NCI-H2171 treated with DMSO at 0.1 percent for 48 hours (cell line): ENCODE results near the gene ADGRG4.
A peak's percentile ranks its signal among the peaks of the same experiment; 100 is the strongest.
"Not testable (repeated sequence)": the region's sequence is repeated elsewhere in the genome, so short reads cannot be mapped to it uniquely, and the experiment has no call there.

ENCODE experiments used
- DNase-seq: peaks from one replicate; lab custom pipeline; 2025; lab: John Stamatoyannopoulos, UW

The ADGRG4 gene

DNA sequence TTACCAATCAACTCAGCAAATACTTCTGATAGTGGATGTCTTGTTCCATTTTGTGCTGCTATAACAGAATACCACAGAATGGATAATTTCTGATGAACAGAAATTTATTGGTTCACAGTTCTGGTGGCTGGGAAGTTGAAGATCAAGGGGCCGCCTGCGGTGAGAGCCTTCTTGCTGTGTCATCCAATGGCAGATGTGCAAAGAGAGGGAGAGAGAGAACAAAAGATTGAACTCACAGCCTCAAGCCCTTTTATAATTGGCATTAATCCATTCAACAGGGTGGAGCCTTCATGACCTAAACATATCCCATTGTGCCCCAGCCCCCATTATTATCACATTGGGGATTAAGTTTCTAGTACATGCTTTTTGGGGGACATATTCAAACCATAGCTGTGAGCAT lies 86.1 kb downstream of the ADGRG4 start:
- no peak for DNase-seq

DNA sequence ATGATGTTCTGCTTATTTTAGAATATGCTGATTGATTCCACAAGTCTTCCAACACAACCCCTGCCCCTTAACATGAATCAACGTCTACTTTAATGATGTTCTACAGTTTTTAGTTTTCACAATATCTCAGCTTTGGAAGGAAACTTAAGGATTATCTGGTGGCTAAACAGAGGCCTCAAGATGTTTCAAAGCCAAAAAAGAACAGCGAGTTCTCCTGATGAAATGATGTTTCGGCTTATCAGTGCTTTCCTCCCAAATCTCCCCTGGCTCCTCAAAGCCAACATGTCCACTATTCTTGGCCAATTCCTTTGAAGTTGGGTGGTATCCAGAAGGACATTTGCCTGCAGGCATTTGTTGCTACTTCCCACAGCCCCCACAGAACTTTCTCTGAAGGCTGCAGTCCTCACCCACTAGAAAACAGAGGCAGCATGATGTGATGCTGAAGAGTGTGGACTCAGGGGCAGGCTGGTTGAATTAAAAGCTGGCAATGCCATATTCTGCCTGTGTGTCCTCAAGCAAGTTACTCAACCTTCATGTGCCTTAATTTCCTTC lies 87.3 kb downstream of the ADGRG4 start:
- DNase-seq = no peak

DNA sequence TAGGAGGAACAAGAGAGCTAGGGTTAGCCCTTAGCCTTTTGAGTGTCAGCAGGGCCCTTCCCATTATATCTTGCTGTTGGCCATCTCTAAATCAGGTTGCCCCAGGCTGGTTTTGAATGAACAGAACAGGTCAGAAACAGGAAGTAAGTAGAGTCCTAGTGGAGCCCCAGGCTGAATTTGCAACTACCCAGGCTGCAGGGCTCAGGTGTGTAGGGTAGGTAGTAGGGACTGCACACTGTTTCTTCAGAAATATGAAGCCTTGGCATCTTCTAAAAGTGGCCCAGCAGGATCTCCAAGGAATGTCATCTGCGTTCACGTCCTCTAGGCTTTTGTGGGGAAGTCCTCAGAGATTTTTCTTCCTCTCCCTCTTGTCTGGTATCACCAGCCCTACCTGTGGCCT lies 90.2 kb downstream of the ADGRG4 start:
- no peak for DNase-seq

DNA sequence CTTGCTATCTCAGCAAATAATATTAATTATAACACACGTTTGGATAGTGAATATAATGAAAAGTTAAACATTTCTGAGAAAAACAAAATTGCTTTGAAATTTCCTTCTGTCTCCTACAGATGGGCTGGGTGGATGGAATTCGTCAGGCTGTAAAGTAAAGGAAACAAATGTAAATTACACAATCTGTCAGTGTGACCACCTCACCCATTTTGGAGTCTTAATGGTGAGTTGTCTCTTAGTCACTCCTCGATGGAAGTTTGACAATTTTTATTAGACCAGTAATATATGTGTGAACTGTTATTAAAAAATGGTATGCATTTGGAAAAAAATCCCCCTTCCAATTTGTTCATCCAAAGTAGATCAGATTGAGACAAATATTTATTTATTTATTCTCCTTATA lies 94.5 kb downstream of the ADGRG4 start:
- no peak for DNase-seq

DNA sequence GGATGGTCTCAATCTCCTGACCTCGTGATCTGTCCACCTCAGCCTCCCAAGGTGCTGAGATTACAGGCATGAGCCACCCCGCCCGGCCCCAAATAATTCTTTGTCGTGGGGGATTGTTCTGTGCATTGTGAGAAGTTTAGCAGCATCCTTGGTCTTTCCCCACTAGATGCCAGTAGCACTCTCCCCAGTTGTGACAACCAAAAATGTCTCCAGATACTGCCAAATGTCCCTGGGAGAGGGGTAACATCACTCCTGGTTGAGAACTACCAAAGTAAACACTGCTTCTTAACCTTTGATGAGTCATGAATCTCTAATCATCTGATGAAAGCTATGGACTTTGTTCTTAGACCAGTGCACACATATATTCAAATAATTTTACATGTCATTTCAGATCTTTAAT lies 96.2 kb downstream of the ADGRG4 start:
- DNase-seq = no peak

DNA sequence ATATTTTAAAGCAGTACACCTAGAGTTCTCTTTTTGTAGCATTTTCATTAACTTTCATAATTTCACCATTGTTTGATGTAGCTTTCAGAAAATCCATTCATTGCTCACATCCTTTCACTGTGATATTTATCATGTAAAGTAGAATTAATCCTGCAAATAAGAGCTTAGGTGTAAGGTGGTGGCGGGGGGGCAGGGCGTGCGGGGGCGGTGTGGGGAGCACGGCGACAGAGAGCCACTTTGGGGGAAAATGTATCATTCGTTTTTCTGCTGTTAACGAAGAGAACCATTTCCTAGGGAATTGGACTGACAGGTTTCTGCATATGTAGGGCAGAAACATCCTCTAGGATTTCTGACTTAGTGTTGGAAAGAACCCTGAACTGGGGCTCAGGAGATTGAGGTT lies 104.4 kb downstream of the ADGRG4 start:
- no peak for DNase-seq

DNA sequence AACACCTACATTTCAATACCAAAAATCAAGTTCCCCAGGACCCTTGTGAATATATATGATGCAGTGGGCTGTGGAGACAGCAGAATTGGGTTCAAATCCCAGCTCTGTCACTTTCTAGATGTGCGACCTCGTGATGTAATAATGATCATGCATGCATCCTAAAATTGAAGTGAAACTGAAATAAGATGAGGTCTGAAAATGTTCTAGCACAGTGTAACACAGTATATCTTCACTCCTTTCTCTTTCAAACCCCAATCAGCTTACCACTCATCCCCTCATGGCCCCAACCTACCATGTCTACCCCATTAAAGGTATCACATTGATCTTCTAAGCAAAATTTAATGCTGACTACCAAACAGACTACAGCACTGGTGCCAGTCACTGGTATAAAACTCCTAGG lies 117.0 kb downstream of the ADGRG4 start:
- no peak for DNase-seq

DNA sequence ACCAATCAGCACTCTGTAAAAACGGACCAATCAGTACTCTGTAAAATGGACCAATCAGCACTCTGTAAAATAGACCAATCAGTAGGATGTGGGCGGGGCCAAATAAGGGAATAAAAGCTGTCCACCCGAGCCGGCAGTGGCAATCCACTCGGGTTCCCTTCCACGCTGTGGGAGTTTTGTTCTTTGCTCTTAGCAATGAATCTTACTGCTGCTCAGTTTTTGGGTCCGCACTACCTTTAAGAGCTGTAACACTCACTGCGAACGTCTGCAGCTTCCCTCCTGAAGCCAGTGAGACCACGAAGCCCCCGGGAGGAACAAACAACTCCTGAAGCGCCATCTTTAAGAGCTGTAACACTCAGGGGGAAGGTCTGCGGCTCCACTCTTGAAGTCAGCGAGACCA lies 120.6 kb downstream of the ADGRG4 start:
- no peak for DNase-seq

DNA sequence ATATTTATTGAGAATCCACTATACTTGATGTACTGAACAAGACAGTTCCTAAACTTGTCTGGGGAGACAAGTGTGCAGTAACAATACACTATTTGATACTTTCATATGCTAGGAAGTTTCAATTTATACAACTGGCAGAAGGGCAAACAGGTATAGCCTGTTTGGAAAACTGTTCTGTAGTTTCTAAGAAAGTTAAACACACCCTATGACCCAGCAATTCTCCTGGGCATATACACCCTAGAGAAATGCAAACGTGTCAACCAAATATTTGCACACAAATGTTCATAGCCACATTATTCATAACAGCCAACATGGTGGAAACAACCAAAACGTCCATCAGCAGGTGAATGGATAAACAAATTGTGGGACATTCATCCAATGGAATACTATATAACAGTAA lies 123.0 kb downstream of the ADGRG4 start:
- DNase-seq = no peak

DNA sequence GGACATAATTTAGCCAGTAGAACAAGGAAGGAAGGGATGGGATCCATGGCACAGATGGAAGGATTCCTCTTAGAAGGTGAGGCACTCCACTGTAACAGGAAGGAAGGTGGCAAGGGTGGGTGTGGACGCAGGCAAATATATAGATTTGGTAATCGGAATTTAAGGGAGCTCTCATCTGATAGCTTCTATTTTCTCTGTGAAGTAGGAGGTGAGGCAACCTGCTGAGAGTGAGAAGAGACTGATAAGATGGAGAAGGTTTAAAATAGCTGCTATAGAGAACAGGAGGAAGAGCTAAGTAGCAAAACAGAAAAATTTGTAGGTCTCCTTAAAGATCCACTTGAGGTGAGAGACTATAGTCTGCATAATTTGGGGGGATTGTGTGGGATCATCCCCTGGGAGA lies 125.2 kb downstream of the ADGRG4 start:
- DNase-seq = no peak

DNA sequence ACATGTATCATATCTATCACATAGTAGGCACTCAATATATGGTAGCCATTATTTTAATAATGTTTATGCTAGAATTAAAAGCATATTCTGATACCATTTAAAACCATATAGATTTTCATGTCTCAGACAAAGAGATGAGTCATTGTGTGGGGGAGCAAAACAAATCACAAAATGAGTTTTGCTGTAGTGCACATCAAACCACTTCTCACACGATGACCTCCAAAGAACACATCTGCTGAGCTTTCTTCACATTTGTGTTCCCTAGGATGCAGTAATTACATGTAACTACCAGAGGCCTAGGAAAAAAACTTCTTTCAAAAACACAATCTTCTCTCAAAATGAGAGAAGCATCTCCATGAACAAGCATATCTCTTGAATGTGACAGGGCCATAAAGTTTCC lies 130.9 kb downstream of the ADGRG4 start:
- no peak for DNase-seq

DNA sequence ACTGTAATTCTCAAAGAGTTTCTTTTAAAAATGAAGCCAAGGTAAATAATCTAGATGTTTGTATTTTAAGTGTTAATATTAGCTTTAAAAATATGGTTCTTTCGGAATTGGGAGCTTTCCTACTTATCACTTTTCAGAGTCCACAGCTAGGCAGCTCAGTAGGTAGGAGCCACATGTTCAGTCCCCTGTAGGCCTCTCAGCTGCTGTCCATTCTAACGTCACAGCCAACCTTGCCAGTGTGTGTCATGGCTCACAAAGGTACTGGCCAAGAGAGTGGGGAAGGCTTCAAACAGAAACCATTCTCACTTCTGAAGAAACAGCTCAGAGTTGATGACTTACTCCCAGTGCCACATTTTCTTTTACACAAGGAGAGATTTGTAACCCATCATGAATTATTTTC lies 137.0 kb downstream of the ADGRG4 start:
- no peak for DNase-seq

DNA sequence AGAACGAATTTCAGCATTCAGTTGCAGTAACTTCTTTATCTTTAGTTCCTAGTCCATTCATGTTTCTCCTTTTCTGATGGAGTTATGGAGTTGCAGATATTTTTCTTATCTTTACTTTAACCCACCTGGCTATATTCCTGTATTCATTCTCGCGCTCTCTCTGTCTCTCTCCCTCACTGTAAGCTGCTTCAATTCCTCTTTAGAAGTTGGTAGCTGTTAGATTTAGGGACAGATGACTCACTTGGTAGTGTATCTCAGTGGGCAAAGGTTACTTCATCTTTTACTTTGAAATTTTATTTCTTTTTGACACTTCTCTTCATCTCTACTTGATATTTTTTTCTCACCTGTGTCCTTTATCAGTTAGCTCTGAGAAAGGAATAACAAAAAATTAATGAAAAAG lies 137.4 kb downstream of the ADGRG4 start:
- DNase-seq = no peak

DNA sequence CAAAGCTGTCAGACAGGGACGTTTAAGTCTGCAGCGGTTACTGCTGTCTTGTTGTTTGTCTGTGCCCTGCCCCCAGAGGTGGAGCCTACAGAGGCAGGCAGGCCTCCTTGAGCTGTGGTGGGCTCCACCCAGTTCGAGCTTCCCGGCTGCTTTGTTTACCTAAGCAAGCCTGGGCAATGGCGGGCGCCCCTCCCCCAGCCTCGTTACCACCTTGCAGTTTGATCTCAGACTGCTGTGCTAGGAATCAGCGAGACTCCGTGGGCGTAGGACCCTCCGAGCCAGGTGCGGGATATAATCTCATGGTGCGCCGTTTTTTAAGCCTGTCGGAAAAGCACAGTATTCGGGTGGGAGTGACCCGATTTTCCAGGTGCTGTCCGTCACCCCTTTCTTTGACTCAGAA lies 144.9 kb downstream of the ADGRG4 start:
- DNase-seq = not testable (repeated sequence)

DNA sequence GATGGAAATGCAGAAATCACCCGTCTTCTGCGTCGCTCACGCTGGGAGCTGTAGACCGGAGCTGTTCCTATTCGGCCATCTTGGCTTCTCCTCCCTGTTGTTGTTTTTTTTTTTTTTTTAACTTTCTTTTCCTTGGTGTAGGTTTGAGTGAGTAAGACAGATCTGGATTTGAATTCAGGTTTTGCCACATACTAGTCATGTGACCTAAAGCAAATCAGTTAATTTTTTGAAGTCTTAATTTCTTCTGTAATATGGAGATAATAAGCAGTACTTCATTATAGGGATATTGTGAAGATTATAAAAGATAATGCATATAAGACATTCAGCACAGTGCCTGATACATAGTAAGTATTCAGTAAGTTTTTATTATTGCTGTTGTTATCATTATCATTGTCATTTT lies 145.4 kb downstream of the ADGRG4 start:
- DNase-seq = no peak

DNA sequence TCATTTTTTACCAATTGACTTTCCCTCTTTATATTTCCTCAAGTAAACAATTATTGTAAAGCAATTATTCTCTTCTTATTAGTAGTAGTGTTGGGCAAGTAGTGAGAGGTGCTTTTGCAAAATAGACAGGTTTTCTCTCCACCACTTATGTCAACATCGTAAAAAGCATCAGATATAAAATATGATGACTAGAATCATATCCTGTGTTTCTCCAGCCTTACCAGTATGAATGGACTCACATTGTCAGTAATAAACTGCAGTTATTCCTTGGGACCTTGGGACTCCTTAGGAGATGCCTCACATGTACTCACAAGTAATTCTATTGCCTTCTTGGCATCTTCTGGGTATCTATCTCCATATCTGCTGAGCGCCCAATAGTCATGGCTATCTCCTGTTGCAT lies 146.5 kb downstream of the ADGRG4 start:
- DNase-seq = no peak

DNA sequence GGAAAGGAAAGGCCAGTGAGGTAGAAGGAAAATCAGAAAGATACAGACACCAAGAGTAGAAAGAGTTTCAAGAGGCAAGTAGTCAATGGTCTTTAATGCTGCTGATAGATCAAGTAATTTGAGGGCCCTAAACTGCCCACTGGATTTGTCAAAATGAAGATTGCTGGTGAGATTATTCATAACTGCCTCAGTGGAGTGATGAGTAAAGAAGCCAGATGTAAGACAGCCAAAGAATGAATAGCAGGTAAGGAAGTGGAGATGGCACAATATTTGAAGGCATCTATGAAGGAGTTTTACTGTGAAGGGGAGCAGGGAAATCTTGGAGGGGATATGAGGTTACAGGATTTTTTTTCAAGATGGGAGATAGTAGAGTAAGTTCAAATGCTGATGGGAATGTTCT lies 147.2 kb downstream of the ADGRG4 start:
- DNase-seq = no peak

DNA sequence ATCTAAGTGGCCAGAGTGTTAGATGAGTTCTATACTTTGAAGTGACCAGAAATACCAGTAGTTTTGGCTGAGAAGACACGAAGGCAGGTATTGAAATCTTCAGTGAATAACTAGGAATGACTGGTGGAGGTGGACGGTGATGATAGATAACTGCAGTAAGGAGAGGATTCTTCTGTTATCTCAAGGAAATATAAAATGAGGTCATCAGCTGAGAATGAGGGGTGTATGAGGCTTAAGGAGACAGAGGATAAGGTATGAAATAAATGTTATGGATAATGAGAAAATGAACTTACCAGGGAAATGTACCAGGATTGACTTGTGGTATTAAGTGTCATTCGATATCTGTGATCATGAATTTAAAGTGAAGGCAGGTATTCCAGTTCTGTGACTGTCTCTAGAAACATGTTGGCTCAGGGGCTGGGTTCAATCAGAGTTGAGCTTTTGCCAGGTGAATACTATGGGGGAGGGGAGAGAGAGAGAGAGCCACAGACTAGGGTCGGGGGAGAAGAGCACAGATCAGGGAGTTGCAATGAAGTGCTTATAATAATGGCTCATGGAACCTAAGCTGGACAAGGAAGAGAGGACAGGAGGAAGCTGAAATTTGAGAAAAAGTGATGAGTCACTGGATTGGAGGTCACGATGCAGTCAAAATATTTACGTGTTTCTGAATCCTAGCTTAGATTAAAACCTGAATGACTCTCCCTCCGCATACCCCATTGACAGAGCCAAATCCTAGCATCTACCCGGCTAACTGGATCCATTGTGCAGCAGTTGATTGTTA lies 149.5 kb downstream of the ADGRG4 start:
- no peak for DNase-seq

DNA sequence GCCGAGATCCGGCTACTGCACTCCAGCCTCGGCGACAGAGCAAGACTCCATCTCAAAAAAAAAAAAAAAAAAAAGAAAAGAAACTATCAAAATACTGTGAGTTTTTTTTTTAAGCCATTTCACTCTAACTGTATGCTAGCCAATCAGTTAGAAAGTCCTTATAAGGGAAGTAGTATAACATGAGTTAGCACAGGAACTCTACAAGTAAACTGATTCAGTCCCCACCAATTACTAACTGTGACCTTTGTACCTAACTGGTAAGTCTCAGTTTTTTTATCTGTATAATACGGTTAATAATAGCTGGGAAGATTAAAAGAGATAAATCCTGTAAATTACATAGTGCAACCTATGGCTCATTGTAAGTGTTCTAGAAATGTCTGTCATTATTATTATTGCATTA lies 151.9 kb downstream of the ADGRG4 start:
- no peak for DNase-seq

DNA sequence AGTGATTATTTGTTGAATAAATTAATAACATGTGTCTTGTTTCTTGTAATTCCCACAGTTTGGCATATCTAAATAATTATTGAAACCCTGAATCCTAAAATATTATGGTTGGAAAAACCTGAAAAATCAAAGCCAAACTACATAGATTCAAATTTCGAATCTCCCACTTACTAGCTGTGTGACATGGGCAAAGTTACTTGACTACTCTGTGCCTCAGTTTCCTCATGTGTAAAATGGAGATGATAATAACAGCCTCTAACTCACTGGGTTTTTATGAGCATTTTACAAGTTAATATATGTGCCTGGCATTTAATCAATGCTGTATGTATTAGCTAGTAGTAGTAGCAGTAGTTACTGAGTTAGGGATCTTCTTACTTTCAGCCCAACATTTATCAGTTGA lies 152.4 kb downstream of the ADGRG4 start:
- DNase-seq = no peak

DNA sequence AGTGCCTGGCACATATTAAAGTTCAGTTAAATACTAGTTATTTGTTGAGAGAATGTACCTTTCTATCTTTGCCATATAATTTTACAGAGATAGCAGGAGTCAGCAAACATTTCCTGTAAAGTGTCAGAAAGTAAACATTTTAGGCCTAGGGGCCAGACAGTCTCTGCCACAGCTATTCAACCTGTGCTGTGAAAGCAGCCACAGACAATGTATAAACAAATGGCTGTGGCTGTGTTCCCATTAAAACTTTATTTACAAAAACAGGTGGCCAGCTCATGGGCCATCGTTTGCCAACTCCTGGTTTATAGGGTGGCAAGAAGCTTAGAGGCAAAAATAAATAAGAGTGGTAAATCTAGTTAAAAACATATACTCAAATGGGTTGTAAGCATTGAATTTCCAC lies 153.0 kb downstream of the ADGRG4 start:
- DNase-seq = no peak

DNA sequence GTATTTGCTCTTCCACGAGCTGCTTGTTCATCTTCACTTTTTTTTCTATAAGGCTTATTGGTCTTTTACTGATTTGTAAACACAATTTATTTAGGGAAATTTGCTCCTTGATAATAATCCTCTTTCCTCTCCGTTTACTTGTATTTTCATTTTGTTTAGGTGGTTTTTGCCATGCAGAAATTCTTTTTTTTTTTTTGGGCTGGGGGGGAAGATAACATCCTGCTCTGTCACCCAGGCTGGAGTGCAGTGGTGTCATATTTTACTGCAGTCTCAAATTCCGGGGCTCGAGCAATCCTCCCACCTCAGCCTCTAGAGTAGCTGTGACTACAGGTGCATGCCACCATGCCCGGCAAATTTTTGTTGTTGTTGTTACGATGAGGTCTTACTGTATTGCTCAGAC lies 155.4 kb downstream of the ADGRG4 start:
- DNase-seq = peak; percentile 1

DNA sequence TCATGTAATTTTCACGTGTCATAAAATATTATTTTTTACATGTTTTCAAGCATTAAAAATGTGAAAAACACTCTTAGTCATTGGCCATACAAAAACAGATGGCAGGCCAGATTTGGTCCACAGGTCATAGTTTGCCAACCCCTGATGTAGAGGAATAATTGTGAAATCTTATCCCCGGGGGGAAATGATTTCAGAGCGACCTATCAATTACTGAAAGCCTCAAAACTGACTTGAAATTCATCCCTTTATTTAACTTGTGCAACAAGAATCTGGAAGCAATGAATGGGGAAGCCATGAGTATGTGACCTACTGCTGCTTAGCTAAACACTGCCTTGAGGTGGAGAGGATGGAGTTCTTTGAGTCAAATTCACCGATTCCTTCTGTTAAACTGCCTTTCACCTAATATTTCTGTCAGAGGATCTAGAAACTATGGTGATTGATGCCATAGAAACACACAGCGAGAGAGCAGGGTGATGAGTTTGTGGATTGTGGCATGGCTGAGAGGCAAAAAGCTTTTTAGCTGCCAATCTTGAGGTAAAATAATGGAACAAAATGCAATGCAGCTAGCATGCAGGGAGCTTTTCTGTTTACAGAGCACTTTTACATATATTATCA lies 156.6 kb downstream of the ADGRG4 start:
- peak; percentile 37 for DNase-seq

DNA sequence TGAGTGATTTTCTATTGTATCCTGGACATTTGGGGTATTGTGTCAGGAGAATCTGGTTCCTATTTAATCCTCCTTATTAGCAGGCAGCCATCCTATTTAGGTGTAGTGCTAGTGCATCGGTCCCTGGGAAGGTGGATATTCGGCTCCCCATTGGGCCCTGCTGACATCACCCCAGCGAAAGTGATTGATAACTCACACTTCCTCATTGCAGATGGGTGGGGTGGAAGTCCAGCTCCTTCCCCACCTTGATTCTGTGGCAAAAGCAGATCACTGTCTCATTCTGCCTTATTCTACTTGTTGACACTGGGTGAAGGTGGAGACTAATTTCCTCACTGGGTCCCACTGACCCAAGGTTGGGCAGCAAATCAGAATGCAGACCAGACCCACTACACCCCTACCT lies 163.8 kb downstream of the ADGRG4 start:
- no peak for DNase-seq
